Aortic smooth muscle cell (primary cell): Measurements from ENCODE around the gene PROM2. TPM values are rescaled to one million over a fixed set of nuclear protein-coding genes. Genes with fewer than 3 reads are reported as not detected.

Source experiments
- total RNA-seq: library from RNA; depleted of rRNA; stranded (reverse); fragments of >200 nt; gene quantifications from 2 replicates; pipeline ENCODE4 v1.2.3, GENCODE V29; 2014

Gene PROM2
- 0.19 and 0.26 TPM in 2 replicates for total RNA-seq

GRCh38 chr2:95274291-95275150, at the start of gene PROM2:
Gene PROM2 (plus strand): TSS chr2:95274449. CDS start chr2:95274586, 137 bp downstream.

GRCh38 chr2:95296880-95297487, 22.7 kb downstream of the PROM2 start, which contains the start of gene KCNIP3:
Gene KCNIP3 (plus strand): TSS chr2:95297347. CDS start chr2:95297439, 92 bp downstream.

Other genes starting within 250 kb of the PROM2 start
- gene MAL, start 248.7 kb upstream of the PROM2 start, total RNA-seq, result not detected in 2 replicates
- 39.3 and 47.0 TPM in 2 replicates for gene MRPS5, start 152.6 kb upstream of the PROM2 start, total RNA-seq
- 10.4 and 11.4 TPM in 2 replicates for gene ZNF514, start 114.6 kb upstream of the PROM2 start, total RNA-seq
- gene ZNF2, start 108.6 kb upstream of the PROM2 start, total RNA-seq, result 5.8 and 7.5 TPM in 2 replicates
- 2.2 and 3.0 TPM in 2 replicates for gene ZNF892, start 66.9 kb upstream of the PROM2 start, total RNA-seq
- gene KCNIP3, start 22.9 kb downstream of the PROM2 start, total RNA-seq, result 0.13 and 0.31 TPM in 2 replicates
- 19.3 and 27.0 TPM in 2 replicates for gene FAHD2A, start 128.3 kb downstream of the PROM2 start, total RNA-seq
- not detected in 2 replicates for gene TRIM43B, start 210.3 kb downstream of the PROM2 start, total RNA-seq